ENCODE results near the gene NEMF. TPM values are rescaled to one million over a fixed set of nuclear protein-coding genes. Genes with fewer than 3 reads are reported as not detected.
A peak's percentile ranks its signal among the peaks of the same experiment; 100 is the strongest.
"Not testable (repeated sequence)": the region's sequence is repeated elsewhere in the genome, so short reads cannot be mapped to it uniquely, and the experiment has no call there.

NEMF gene
- polyA plus RNA-seq, 5 donors, result 57.2 to 96.4 (median 89.4) TPM

DNA sequence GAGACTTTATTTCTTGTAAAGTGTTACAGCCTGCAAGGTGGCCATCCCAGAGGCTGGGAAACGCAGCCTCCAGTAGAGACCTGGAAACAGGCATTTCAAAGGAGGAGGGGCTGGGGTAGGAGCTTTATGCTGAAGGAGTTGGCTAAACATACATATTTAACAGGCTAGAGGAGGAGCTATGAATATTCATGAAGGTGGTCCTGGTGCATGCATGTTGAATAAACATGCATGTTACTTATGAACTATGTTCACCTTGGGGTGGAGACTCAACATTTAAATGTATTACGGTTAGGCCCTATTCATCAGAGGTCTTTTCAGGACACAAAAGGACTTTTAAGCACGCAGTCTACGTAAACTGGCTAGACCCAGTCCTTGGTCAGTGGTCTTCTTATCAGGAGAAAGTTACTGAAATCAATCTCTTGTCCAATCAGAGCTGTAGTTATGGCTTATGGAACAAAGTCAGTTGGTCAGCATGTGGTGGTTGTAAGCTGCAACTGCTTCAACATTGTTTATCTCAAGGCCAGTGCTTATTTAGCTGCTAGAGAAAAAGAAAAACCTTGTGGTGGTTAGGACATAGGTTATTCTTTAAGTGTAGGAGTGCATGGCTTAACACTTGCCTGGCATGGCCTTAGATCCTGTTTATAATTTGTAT lies 28.9 kb upstream of the NEMF start:
- no peak for DNase-seq

DNA sequence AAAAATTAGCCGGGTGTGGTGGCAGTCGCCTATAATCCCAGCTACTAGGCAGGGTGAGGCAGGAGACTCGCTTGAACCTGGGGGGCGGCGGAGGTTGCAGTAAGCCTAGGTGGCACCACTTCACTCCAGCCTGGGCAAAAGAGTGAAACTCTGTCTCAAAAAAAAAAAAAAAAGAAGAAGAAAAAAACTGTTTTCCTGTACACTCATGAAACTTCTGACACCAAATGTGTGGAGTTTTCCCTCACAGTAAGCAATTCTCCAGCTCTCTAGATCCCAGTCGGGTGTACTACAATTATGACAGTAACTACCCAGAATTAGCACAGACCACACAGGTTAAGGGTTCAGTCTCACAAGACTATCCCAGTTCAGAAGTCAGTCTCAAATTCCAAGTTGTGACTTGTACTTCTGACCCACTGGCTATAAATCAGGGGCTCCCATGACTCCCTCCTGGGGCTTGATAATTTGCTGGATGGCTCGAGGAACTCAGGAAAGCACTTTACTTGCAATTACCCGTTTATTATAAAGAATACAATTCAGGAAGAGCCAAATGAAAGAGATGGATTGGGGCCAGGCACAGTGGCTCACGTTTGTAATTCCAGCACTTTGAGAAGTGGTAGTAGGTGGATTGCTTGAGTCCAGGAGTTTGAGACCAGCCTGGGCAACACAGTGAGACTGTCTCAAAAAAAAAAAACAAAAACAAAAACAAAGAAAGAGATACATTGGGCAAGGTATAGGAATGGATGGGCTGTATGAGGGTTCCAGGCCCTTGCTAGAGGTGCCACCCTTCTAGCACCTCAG lies 27.9 kb upstream of the NEMF start:
- no peak for DNase-seq

DNA sequence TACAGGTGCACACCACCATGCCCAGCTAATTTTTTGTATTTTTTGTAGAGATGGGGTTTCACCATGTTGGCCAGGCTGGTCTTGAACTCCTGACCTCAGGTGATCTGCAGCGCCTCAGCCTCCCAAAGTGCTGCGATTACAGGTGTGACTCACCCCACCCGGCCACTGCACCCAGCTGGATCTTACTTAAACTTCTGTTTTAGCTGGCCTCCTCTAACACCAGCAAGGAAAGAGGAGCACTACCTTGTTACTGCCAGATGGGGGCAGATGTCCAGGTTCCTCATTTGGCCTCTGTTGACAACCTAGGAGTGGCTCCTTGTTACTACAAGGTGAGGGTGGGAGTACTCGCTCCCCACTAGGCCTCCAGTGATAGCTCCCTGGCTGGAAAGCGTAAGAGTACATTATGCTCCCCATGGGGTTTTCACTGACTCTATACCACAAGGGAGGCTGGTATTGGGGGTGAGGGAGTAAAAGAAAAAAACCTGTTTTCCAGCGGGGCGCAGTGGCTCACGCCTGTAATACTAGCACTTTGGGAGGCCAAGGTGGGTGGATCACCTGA lies 27.1 kb upstream of the NEMF start:
- no peak for DNase-seq

DNA sequence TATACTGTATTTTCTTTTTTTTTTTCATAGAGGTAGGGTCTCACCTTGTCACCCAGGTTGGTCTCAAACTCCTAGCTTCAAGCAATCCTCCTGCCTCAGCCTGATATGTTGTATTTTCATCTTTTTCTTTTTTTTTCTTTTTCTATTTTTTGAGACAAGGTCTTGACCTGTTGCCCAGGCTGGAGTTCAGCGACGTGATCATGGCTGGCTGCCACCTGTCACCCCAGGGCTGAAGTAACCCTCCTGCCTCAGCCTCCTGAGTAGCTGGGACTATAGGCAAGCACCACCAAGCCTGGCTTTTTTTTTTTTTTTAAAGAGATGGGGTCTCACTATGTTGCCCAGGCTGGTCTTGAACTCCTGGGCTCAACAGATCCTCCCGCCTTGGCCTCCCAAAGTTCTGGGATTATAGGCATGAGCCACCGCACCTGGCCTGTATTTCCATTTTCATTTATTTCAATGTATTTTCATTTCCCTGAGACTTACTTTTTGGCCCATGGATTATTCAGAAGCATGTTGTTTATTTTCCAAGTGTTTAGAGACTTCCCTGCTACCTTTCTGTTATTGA lies 24.1 kb upstream of the NEMF start:
- DNase-seq, result no peak

DNA sequence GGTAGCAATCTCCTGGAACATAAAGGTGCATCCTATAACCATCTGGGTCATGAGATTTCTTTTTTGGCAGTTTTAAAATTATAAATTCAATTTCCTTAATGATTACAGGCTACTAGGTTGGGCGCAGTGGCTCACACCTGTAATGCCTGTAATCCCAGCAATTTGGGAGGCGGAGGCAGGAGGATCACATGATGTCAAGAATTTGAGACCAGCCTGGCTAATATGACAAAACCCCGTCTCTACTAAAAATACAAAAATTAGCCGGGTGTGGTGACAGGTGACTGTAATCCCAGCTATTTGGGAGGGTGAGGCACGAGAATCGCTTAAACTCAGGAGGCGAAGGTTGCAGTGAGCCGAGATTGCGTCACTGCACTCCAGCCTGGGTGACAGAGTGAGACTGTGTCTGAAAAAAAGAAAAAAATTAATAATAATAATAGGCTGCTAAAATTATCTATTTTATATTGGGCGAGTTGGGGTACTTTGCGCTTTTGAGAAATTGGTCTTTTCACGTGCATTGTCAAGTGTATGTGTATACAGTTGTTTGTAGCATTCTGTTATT lies 23.1 kb upstream of the NEMF start:
- no peak for DNase-seq

DNA sequence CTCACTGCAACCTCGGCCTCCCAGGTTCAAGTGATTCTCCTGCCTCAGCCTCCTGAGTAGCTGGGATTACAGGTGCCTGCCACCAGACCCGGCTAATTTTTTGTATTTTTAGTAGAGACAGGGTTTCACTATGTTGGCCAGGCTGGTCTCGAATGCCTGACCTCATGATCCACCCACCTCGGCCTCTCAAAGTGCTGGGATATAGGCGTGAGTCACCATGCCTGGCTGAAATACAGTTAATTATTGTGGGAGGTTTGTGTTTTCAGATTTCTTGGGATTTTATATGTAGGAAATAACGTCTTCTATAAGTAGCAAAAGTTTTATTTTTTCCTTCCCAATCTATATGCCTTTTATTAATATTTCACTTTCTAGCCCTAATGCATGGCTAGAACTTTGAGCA lies 21.0 kb upstream of the NEMF start:
- not testable (repeated sequence) for DNase-seq

DNA sequence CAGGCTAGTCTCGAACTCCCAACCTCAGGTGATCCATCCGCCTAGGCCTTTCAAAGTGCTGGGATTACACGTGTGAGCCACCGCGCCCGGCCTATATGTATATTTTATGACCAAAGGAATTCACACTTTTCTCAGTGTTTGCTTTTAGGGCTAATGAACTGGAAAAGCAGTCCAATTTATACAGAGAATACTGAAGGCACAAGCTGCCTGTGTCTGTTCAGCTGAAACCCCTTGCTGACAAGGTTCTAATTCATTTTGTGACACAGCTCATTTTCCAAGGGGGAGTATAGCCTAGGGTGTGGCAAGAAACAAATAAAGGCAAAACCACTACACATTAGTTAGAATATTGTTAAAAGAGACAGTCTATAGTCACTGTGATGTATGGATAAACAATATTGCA lies 18.3 kb upstream of the NEMF start:
- no peak for DNase-seq

DNA sequence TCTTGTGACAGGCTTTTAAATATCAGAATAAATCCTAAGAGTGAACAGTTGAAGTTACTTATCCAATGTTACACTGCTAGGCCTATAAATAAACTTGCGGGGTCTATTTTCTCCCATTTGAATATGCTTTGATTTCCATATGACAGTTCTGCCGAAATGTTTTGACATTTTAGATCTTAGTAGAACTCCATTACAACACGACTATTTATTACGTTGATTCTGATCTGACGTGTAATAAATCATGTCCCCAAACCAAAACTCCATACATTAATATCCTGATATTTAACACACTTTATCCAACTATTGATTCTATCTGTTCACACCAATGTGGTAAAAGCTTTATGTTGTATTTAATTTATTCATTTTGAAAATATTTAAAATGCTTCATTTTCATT lies 16.1 kb upstream of the NEMF start:
- DNase-seq, result peak in 1 of 2 donors; percentile 10

DNA sequence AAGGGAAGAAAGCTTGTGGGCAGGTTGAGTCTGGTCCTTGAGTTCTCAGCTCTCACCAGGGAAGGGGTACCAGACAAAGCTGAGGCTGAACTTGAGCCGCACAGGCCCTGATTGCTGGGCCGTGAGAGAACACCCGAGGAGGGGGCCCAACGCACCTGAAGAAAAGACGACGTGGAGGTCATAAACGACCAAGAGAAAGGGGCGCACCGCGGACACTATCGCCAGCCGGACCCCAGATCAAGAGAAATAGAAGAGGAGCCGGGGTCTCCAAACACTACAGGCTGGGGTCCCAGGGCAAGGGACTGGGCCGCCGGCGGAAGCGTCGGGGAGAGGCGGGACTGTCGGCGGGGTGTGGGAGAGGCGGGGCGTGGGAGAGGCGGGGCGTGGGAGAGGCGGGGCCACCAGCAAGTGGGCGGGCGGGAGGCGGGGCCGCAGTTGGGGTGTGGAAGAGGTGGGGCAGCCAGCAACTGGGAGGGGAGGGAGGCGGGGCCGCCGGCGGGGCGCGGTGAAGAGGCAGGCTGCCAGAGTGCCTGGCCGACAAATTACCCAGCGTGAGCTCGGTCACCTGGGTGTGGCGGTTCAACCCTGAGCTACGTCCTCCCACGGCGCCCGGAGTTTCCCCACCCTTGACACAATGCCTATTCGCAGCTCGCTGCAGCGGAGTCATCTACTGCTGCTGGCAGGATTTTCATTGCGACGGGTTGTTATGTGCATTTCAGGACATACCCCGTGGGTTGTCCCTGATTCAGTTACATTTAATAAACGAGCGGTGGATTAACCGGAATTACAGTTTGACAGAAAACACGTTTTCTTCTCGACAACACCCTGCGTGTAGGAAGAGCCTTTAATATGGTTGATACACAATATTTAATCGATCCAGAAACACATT lies 15.5 kb upstream of the NEMF start:
- peak; percentile 93 to 94 for DNase-seq

DNA sequence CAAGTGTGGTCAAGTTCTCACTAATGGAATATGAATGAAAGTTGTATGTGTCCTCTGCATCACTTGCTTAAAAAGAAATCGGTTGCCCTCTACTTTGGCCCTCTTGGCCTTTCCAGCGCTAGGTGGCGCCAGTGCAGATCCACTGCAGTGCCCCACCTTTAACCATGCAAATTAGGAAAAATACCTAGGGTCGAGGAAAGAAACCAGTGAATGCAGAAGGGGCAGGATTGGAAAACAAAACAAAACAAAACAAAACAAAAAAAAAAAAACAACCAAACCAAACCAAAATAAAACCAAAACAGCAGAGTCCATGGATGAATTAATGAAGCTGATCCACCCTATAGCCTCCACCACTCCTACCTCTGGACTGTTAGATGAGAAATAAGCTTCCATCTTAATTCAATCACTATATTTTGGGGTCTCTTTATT lies 12.9 kb upstream of the NEMF start:
- peak; percentile 41 to 54 for DNase-seq

DNA sequence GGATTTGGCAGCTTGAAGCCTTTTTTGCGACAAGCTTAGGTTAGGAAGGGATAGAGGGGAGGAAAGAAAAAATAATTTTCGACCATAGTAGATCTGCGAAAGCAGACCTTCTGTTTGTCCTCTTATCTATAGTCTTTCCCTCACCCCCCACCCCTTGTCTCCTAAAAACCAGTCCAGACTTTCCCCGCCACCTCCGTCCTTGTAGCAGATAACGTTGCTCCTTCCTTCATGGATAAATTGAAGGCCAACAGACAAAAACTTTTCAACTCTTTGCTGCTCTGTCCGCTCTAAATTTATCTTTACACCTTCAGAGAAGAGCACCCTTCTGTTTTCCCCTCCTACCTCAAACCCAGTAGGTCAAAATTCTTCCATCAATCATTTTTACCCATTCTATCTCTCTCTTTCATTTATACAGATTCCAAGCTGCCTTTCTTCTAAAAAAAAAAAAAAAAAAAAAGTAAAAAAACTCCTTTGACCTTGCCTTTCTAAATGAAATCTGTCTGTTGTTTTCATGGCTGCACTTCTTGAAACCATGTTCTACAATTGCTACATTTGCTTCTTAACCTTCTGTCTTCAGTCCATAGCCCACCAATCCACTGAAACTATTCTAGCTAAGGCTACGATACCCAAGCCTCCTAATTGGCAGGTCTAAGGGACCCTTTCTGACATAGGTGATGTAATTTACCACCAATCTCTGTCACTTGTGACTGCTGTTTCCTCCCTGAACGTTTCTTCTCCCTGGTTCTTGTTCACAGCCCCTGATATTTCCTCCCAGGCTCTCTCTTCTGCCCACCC lies 11.1 kb upstream of the NEMF start:
- DNase-seq, result peak; percentile 7 to 33

DNA sequence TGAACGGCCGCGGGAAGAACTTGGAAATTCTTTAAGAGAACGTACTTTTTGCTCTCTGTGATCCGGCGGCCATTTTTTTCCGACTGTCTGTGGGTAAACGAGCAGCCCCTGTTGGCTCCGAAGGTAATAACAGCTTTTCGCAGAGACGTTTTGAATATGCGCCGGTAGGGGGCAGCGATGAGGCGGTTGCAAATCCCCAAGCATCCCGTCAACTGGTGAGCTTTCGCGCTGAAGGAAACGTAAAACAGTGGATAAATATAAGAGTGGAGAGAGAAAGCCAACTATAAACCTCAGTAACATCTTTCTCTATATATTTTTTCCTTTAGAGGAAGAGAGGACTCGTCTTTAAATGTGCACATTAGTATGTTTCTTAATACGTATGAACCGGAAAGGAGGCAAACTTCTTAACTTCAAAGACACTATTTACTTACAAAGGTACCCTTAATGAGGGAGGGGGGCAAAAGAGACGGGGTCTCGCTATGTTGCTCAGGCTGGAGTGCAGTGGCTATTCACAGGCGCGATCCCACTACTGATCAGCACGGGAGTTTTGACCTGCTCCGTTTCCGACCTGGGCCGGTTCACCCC lies 9.6 kb upstream of the NEMF start:
- DNase-seq, result peak; percentile 91 to 95

DNA sequence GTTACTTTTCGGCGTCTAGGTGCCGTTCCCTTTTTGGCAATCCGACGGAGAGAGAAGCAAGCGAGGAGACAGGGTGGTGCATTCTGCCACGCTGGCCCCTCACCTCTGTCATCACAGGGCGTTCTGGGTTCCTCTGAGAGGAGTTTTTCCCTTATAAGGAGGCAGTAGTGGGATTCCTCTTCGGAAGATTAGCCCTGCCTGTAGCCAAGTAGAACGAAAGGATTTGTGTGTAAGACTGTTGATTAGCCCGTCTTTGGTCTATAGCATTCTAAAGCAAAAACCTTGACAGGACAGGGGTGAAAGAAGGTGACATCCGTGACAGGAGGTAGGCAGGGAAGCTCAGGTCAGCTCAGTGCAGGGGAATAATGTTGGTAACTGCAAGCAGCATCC lies 9.1 kb upstream of the NEMF start:
- peak in 1 of 2 donors; percentile 83 for DNase-seq

DNA sequence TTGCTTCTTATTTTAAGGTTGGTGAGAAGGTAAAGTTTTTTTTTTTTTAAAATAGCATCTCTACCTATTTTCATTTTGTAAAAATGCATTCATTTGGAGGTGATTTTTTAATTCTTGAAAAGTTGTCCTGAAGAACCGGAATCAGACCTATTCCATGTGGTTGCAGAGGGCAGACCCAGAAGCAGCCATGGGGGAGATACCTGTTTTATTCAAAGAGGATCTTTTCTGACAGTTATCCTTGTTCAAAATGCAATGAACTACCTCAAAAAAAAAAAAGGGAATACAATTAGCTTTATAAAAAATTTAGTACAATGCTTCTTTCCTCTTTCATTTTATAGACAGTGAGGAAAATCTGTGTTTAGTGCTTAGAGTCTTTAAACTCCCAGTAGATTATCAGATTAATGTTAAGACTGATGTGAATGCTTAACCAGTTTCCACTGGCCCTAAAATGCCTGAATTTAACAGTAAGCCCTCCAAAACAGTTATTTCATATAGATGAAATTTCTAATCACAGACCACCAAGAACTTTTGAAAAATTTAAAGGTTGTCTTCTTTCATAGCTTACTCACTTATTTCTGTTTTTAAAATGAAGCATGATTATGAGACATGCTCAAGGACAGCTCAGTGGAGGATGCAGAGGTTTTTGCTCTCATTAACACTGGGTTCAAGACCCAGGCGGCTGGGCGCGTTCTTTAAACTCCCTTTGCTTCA lies 8.6 kb upstream of the NEMF start:
- no peak for DNase-seq

DNA sequence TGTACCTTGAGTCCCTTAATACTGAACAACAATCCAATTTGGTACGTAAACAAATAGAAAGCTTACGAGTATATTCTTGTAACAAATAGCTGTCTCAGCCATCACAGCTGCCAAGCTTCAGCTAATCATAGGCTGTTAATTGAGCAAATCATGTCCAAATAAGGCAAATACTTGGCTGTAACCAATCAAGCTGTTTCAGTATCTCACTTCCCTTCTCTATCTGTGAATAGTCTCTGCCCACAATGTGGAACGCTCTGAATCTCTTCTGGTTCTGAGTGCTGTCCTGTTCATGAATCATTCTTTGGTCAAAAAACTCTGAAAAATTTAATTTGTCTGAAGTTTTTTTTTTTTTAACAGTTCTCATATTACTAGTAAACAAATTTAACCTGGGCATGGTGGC lies 5.8 kb upstream of the NEMF start:
- DNase-seq, result no peak

DNA sequence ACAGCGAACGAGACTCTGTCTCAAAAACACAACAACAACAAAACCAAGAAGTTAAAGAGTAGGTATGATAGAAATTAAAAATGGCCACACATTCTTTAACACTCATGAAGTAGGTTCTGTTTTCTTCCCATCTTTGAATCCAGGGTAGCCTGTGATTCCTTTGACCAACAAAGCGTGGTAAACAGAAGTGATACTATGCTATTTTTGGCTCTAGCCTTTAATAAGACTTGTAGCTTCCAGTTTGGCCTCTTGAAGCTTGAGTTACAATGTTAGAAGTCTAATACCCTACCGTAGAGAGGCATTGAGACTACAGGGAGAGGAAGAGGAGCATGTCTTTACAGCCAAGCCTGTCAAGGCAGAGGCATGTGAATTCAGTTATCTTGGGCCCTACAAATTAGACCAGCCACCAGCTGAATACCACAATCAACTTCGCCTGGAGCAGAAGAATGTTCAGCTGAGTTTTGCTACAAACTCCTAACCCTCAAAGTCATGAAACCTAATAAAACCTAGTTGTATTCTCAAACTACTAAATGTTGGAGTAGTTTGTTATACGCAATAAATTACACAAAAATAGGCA lies 4.9 kb upstream of the NEMF start:
- DNase-seq, result no peak

DNA sequence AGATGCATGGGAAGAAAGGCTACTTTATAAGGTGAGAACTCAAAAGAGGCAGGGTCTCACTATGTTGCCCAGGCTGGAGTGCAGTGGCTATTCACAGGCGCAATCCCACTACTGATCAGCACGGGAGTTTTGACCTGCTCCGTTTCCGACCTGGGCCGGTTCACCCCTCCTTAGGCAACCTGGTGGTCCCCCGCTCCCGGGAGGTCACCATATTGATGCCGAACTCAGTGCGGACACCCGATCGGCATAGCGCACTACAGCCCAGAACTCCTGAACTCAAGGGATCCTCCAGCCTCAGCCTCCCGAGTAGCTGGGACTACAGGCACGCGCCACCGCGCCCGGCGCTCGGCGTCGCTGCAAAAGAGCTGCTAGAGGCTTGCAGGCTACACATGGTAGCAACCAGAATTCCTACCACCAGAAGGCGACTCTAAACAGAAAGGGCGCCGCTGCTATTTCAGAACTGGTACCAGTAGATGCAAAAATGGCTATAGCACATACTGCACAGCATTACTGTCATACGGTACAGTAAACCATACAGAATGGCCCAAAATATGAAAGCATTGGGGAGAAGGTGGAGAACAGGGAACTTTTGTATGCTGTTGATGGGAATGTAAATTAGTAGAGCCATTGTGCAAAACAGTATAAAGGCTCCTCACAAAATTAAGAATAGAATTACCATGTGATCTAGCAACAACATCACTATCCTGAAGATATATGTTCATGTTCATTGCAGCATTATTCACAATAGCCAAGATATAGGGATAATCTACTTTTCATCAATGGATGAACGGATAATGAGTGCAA lies 1.2 kb upstream of the NEMF start:
- DNase-seq, result peak; percentile 46 to 54

DNA sequence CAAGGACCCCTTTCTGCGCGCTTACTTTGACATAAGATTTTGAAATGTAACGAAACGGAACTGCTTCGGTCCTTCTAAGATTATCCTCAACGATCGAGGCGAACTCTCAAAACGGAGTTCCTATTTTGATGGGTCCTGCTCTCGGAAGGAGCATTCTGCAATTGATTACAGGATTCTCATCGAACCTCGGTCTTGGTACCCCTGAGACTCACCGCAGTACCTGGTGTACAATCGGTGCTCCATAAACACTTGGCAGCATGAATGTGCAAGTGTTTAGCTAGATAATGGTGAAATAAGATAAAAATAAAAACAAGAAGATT lies 530 bp upstream of the NEMF start:
- no peak for DNase-seq

All from right lung (tissue), 5 donors.